GM12878 (cell line): ENCODE data around the gene CHMP3. TPM values are rescaled to one million over a fixed set of nuclear protein-coding genes. Genes with fewer than 3 reads are reported as not detected.

ENCODE experiments used
- ATAC-seq: fragments of 200-7000 bp; cut with Tn5 transposase; 3 replicates; pipeline ENCODE4 v1.9.1; 2020; ENCODE audit warnings: mild to moderate bottlenecking, moderate library complexity
- BruUV-seq: library from RNA; stranded (reverse); fragments of 400-500 nt; replicated peaks from 2 replicates; lab custom pipeline; 2021; lab: Mats Ljungman, UMichigan
- CTCF ChIA-PET: fragments of 300-600 bp; sonication (Branson Sonifier 250); formaldehyde crosslinking; extraction: SDS; loops from one replicate; lab custom pipeline; 2021; ENCODE audit warnings: inconsistent platforms; lab: Yijun Ruan, JAX
- POLR2A ChIA-PET: fragments of 350-600 bp; formaldehyde crosslinking; extraction: SDS; loops from one replicate; lab custom pipeline; 2021; ENCODE audit warnings: inconsistent platforms; lab: Charles Lee
- RAD21 ChIA-PET: fragments of 300-600 bp; sonication (Branson Sonifier 250); formaldehyde crosslinking; loops from one replicate; lab custom pipeline; 2023; ENCODE audit warnings: antibody characterized with exemption; ENCODE audit not compliant: unreplicated experiment; lab: Charles Lee
- SMC1A ChIA-PET: fragments of 300-600 bp; sonication (Branson Sonifier 250); formaldehyde crosslinking; loops from one replicate; lab custom pipeline; 2023; ENCODE audit not compliant: unreplicated experiment, uncharacterized antibody; lab: Charles Lee
- DNase-seq: peaks from one replicate; pipeline ENCODE4 v3.0.0-alpha.2; 2011; ENCODE audit warnings: low read depth, low spot score
- FAIRE-seq: peaks from 3 replicates; lab custom pipeline; 2011; peaks lifted over from hg19 to GRCh38; lab: Jason Lieb, UNC
- H2AFZ ChIP-seq: 2 replicates; pipeline ENCODE4 v1.6.0; 2011; ENCODE audit warnings: low read depth, low read length, control low read depth; ENCODE audit not compliant: control insufficient read depth
- H3K27ac ChIP-seq: 2 replicates; pipeline ENCODE4 v1.5.1; 2011; ENCODE audit warnings: control low read depth; ENCODE audit not compliant: control insufficient read depth, insufficient read depth
- H3K27me3 ChIP-seq, 2 experiments: replicated peaks in 1 of 2; 2 replicates each; pipeline versions ENCODE4 v1.6.0 to v1.6.1; 2011; ENCODE audit warnings: low read length in 1 of 2; ENCODE audit not compliant: control insufficient read depth in 2 of 2, insufficient read depth in 2 of 2
- H3K36me3 ChIP-seq, 2 experiments: 2 replicates each; pipeline ENCODE4 v1.5.1; 2011; ENCODE audit warnings: low read length in 1 of 2; ENCODE audit not compliant: control insufficient read depth in 2 of 2, insufficient read depth in 2 of 2
- H3K4me1 ChIP-seq: 2 replicates; pipeline ENCODE4 v1.6.1; 2011; ENCODE audit warnings: mild to moderate bottlenecking, low read length, moderate library complexity, mixed read lengths; ENCODE audit not compliant: control insufficient read depth, insufficient read depth
- H3K4me2 ChIP-seq: 2 replicates; pipeline ENCODE4 v1.6.0; 2011; ENCODE audit warnings: control low read depth; ENCODE audit not compliant: control insufficient read depth, insufficient read depth
- H3K4me3 ChIP-seq: fragments of 200-600 bp; sonication (generic); 2 replicates; pipeline ENCODE4 v1.5.1; 2016
- H3K79me2 ChIP-seq: 2 replicates; pipeline ENCODE4 v1.6.0; 2011; ENCODE audit warnings: low read length; ENCODE audit not compliant: control insufficient read depth, insufficient read depth
- H3K9ac ChIP-seq: 2 replicates; pipeline ENCODE4 v1.8.0; 2011; ENCODE audit warnings: low read length, control low read depth, mixed read lengths; ENCODE audit not compliant: control insufficient read depth, insufficient read depth
- H3K9me3 ChIP-seq: replicated peaks from 3 replicates; pipeline ENCODE4 v1.5.1; 2011; ENCODE audit warnings: mild to moderate bottlenecking, low read length; ENCODE audit not compliant: control insufficient read depth, insufficient read depth
- H4K20me1 ChIP-seq: 2 replicates; pipeline ENCODE4 v1.6.0; 2011; ENCODE audit not compliant: control insufficient read depth, insufficient read depth
- BMI1 ChIP-seq: fragments of 450-650 bp; IDR thresholded peaks from 2 replicates; pipeline ENCODE4 v1.6.1; 2016; ENCODE audit warnings: mild to moderate bottlenecking, moderate library complexity, borderline replicate concordance
- FOXK2 ChIP-seq: fragments of 450-650 bp; IDR thresholded peaks from 2 replicates; pipeline ENCODE4 v1.6.1; 2017; ENCODE audit warnings: mild to moderate bottlenecking, moderate library complexity
- HSF1 ChIP-seq: fragments of 150-350 bp; IDR thresholded peaks from 2 replicates; pipeline ENCODE4 v1.6.1; 2014; ENCODE audit warnings: mild to moderate bottlenecking, low read depth, low read length
- KDM1A ChIP-seq: fragments of 200-600 bp; sonication (generic); IDR thresholded peaks from 2 replicates; pipeline ENCODE4 v1.6.1; 2016; ENCODE audit warnings: borderline replicate concordance
- POLR2AphosphoS2 ChIP-seq: IDR thresholded peaks from 2 replicates; pipeline ENCODE4 v1.6.1; 2011; ENCODE audit warnings: low read depth, mild to moderate bottlenecking, low read length, improper control_type of control experiment, moderate library complexity
- POLR2AphosphoS5 ChIP-seq: IDR thresholded peaks from 2 replicates; pipeline ENCODE4 v1.6.1; 2011; ENCODE audit warnings: mild to moderate bottlenecking, low read length, inconsistent platforms
- RAD21 ChIP-seq: IDR thresholded peaks from 2 replicates; pipeline ENCODE4 v1.6.1; 2011; ENCODE audit warnings: mild to moderate bottlenecking, low read depth, low read length, moderate library complexity; ENCODE audit not compliant: insufficient read depth
- ZNF24 ChIP-seq: fragments of 450-650 bp; IDR thresholded peaks from 2 replicates; pipeline ENCODE4 v1.6.1; 2017; ENCODE audit warnings: antibody characterized with exemption, mild to moderate bottlenecking
- in situ Hi-C: fragments of 300-500 bp; cut with MboI; formaldehyde crosslinking; loops from 9 replicates; pipeline ENCODE4 v1.14.3; 2018; ENCODE audit warnings: mixed read lengths
- intact Hi-C: fragments of 100-400 bp; cut with micrococcal nuclease; formaldehyde crosslinking; loops from one replicate; pipeline ENCODE4 v1.14.2; 2022; ENCODE audit not compliant: unreplicated experiment
- polyA plus RNA-seq, 11 experiments: library from polyadenylated mRNA; depleted of rRNA in 4 of 11; unstranded in 6 of 11; stranded (reverse) in 5 of 11; fragments of >200 nt; fragmentation: Nextera tagmentation in 4 of 11; fragmentation: Illumina TruSeq in 1 of 11; extraction: Ambion mirVana in 4 of 11; extraction: Trizol in 1 of 11; gene quantifications; 1 replicate in 1 of 11; 2 replicates in 10 of 11; pipeline versions ENCODE4 v1.2.1 to v1.2.3, GENCODE V29; 2011 to 2016; ENCODE audit warnings: inconsistent platforms in 2 of 11, missing spikeins in 2 of 11, low read depth in 1 of 11
- total RNA-seq, 4 experiments: library from RNA; depleted of rRNA in 3 of 4; stranded (reverse); fragments of >200 nt in 3 of 4; fragmentation: Illumina TruSeq in 1 of 4; extraction: Trizol in 1 of 4; gene quantifications; 2 replicates each; pipeline versions ENCODE4 v1.2.1 to v1.2.3, GENCODE V29; 2013 to 2021
- TF ChIP-seq, protein P1 (sequence below): IDR thresholded peaks from 2 replicates; pipeline ENCODE4 v1.6.1; 2011; ENCODE audit warnings: low read depth, mild to moderate bottlenecking, low read length, moderate library complexity, borderline replicate concordance; ENCODE audit errors: extremely low read depth

CHMP3 gene
- total and polyA plus RNA-seq, 10 of the 15 experiments (the other 5 are each of a cell fraction or from before 2014, with no cell fraction given): 22.5 to 56.8 (median 32.5) TPM

GRCh38 chr2:86454238-86454637, 109.0 kb downstream of the CHMP3 start:
- Histone ChIP-seq H3K9me3 (no peaks in the 10 kb centered on the region), H3K4me3 (no peak overlapping the region), H3K27me3 (no peaks in the 10 kb centered on the region), H4K20me1 (no peaks in the 10 kb centered on the region), H3K36me3 (peaks cover 5 to 59% of the 10 kb centered on the region in 2 experiments), H3K27ac (no peak overlapping the region), H2AFZ (no peak overlapping the region), H3K4me1 (no peaks in the 10 kb centered on the region), H3K9ac (no peak overlapping the region), H3K79me2 (peaks cover 5% of the 10 kb centered on the region), H3K4me2 (no peak overlapping the region)
- SMC1A ChIA-PET: interaction anchor here (1.0 to 3.2 kb wide), 3 partner anchors 13 to 233 kb away, joined by 3 to 16 read pairs (median 3); no protein-coding TSS in a partner anchor
- POLR2A ChIA-PET: interaction anchor here (1.0 kb wide), 1 partner anchor 13 kb away, joined by 4 read pairs; the partner anchor contains the start of gene KDM3A
- CTCF ChIA-PET: interaction anchor here (1.5 kb wide), 1 partner anchor 18 kb away, joined by 3 read pairs; no protein-coding TSS in a partner anchor
- ATAC-seq (no peak), FAIRE-seq (no peak), DNase-seq (no peak)
- no TSS peak for BruUV-seq
- intact Hi-C loops: no loop called here
- in situ Hi-C loops: no loop called here
- RAD21 ChIA-PET: interaction anchor here (0.8 kb wide), 1 partner anchor 13 kb away, joined by 3 read pairs; the partner anchor contains the start of gene KDM3A
- TF ChIP-seq POLR2AphosphoS5 (no peak), FOXK2 (no peak), KDM1A (no peak), ZNF24 (no peak), BMI1 (no peak), POLR2AphosphoS2 (no peak), RAD21 (no peak), HSF1 (no peak)
- TF ChIP-seq, protein P1, sequence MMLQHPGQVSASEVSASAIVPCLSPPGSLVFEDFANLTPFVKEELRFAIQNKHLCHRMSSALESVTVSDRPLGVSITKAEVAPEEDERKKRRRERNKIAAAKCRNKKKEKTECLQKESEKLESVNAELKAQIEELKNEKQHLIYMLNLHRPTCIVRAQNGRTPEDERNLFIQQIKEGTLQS: no peak
